Mesothelial cell of epicardium (in vitro differentiated cells): ENCODE results near the gene EYS. TPM values are rescaled to one million over a fixed set of nuclear protein-coding genes. Genes with fewer than 3 reads are reported as not detected.

Experiments
- DNase-seq, 2 experiments: peaks; one replicate each; pipeline ENCODE4 v3.0.0; 2021; ENCODE audit warnings: low spot score in 2 of 2; ENCODE audit not compliant: unreplicated experiment in 2 of 2
- H3K27ac Mint-ChIP-seq: 2 replicates; pipeline ENCODE4 v1.8.0; 2021; ENCODE audit warnings: mixed read lengths
- H3K27me3 Mint-ChIP-seq: 2 replicates; pipeline ENCODE4 v1.8.0; 2021; ENCODE audit warnings: low read depth, mixed read lengths
- H3K36me3 Mint-ChIP-seq: 2 replicates; pipeline ENCODE4 v1.8.0; 2021; ENCODE audit warnings: mixed read lengths
- H3K4me1 Mint-ChIP-seq: 2 replicates; pipeline ENCODE4 v1.8.0; 2021; ENCODE audit warnings: mixed read lengths
- H3K4me3 Mint-ChIP-seq: 2 replicates; pipeline ENCODE4 v1.8.0; 2021; ENCODE audit warnings: mild to moderate bottlenecking, moderate library complexity, mixed read lengths
- H3K9me3 Mint-ChIP-seq: 2 replicates; pipeline ENCODE4 v1.8.0; 2021; ENCODE audit warnings: mixed read lengths
- CTCF ChIP-seq: fragments of 200-600 bp; sonication (generic); IDR thresholded peaks from one replicate; pipeline ENCODE4 v1.5.0; 2021; ENCODE audit warnings: antibody characterized with exemption; ENCODE audit not compliant: unreplicated experiment
- total RNA-seq: library from RNA; stranded (reverse); gene quantifications from 3 replicates; pipeline ENCODE4 v1.2.1, GENCODE V29; 2021

EYS gene
- total RNA-seq, 1 donor from 2014 or later = 0.69 TPM

GRCh38 chr6:64376394-64376793 lies 1330.6 kb downstream of the EYS start:
- H3K4me1 Mint-ChIP-seq = peaks cover 14% of the 10 kb centered on the region
- TF ChIP-seq CTCF = no peak
- H3K9me3 Mint-ChIP-seq = peaks cover 17% of the 10 kb centered on the region
- H3K4me3 Mint-ChIP-seq = no peak overlapping the region
- H3K27me3 Mint-ChIP-seq = no peaks in the 10 kb centered on the region
- H3K36me3 Mint-ChIP-seq = no peaks in the 10 kb centered on the region
- H3K27ac Mint-ChIP-seq = peak overlapping the region; percentile 68
- no peak for DNase-seq

- no peak overlapping the region for H3K4me3 Mint-ChIP-seq
- DNase-seq = no peak
- no peaks in the 10 kb centered on the region for H3K36me3 Mint-ChIP-seq
- H3K27me3 Mint-ChIP-seq = no peaks in the 10 kb centered on the region
- H3K4me1 Mint-ChIP-seq = peaks cover 4% of the 10 kb centered on the region
- no peak for TF ChIP-seq CTCF
- peaks cover 10% of the 10 kb centered on the region for H3K9me3 Mint-ChIP-seq
- H3K27ac Mint-ChIP-seq = no peak overlapping the region
Observed at GRCh38 chr6:64357430-64357829, 1349.6 kb downstream of the EYS start.

- no peaks in the 10 kb centered on the region for H3K36me3 Mint-ChIP-seq
- TF ChIP-seq CTCF = no peak
Observed at GRCh38 chr6:64347411-64347810, 1359.6 kb downstream of the EYS start.

GRCh38 chr6:64335195-64335594 lies 1371.8 kb downstream of the EYS start:
- no peak for TF ChIP-seq CTCF
- Mint-ChIP-seq H3K27ac (peak overlapping the region; percentile 75), H3K27me3 (no peaks in the 10 kb centered on the region), H3K9me3 (peaks cover 61% of the 10 kb centered on the region), H3K4me3 (no peak overlapping the region), H3K36me3 (peaks cover 5% of the 10 kb centered on the region), H3K4me1 (peaks cover 5% of the 10 kb centered on the region)
- no peak for DNase-seq

More at GRCh38 chr6:64347411-64347810, 1359.6 kb downstream of the EYS start:
- H3K27ac Mint-ChIP-seq = no peak overlapping the region
- no peaks in the 10 kb centered on the region for H3K4me1 Mint-ChIP-seq
- peaks cover 9% of the 10 kb centered on the region for H3K9me3 Mint-ChIP-seq
- no peaks in the 10 kb centered on the region for H3K27me3 Mint-ChIP-seq
- no peak for DNase-seq
- H3K4me3 Mint-ChIP-seq = no peak overlapping the region

GRCh38 chr6:64334636-64335035 lies 1372.4 kb downstream of the EYS start:
- TF ChIP-seq CTCF = no peak
- Mint-ChIP-seq H3K4me3 (no peak overlapping the region), H3K36me3 (peaks cover 5% of the 10 kb centered on the region), H3K9me3 (peaks cover 55% of the 10 kb centered on the region), H3K4me1 (peaks cover 5% of the 10 kb centered on the region), H3K27me3 (no peaks in the 10 kb centered on the region), H3K27ac (no peak overlapping the region)
- DNase-seq = no peak
